ENCODE data around the gene CCDC149. TPM values are rescaled to one million over a fixed set of nuclear protein-coding genes. Genes with fewer than 3 reads are reported as not detected.

The CCDC149 gene
- total and polyA plus RNA-seq, 2 of the 13 experiments (the other 11 are each of a cell fraction or from before 2014, with no cell fraction given) = 0.44 to 0.95 TPM

- Histone ChIP-seq H4K20me1 (ENCODE audit: insufficient read depth, low read length) (no peaks in the 10 kb centered on the region), H3K4me3 (replicated peaks in 1 of 3; ENCODE audit: insufficient read depth in 1 of 3, low read depth in 2 of 3, low read length in 3 of 3) (no peak overlapping the region), H2AFZ (ENCODE audit: low read length) (no peak overlapping the region), H3K27me3 (ENCODE audit: control insufficient read depth in 1 of 2, insufficient read depth in 2 of 2, low read length in 2 of 2) (no peaks in the 10 kb centered on the region), H3K4me2 (ENCODE audit: low read depth, low read length) (no peak overlapping the region), H3K9ac (ENCODE audit: insufficient read depth, low read depth, low read length) (no peak overlapping the region), H3K79me2 (ENCODE audit: insufficient read depth, low read length) (no peaks in the 10 kb centered on the region), H3K36me3 (replicated peaks in 1 of 2; ENCODE audit: control insufficient read depth in 1 of 2, insufficient read depth in 2 of 2, low read length in 2 of 2) (no peaks in the 10 kb centered on the region), H3K27ac (ENCODE audit: extremely low read length, insufficient read depth, low read length) (no peak overlapping the region), H3K4me1 (ENCODE audit: insufficient read depth, low read length) (no peaks in the 10 kb centered on the region), H3K9me3 (ENCODE audit: low read length) (no peaks in the 10 kb centered on the region)
- no peak for FAIRE-seq
- ChIA-PET CTCF (ENCODE audit: low intra/inter-chr PET ratio, low total read pairs) (no interaction called here), POLR2A (no interaction called here)
- DNase-seq (ENCODE audit: low spot score) = no peak
- 17% methylated on average over 3 of the region's 3 CpGs for WGBS (ENCODE audit: low lambda C conversion rate)
- no peak for ATAC-seq
- intact Hi-C loops (cut with micrococcal nuclease; ENCODE audit: unreplicated experiment) = no loop called here
- TF ChIP-seq ZNF513 (CRISPR knock-in tag; conservative IDR thresholded peaks at IDR 0.05) (no peak), ZNF891 (CRISPR knock-in tag; IDR thresholded peaks at IDR 0.05) (no peak), PLRG1 (conservative IDR thresholded peaks at IDR 0.05) (no peak), MATR3 (CRISPR knock-in tag; IDR thresholded peaks at IDR 0.05) (no peak), JUN (CRISPR knock-in tag; IDR thresholded peaks at IDR 0.05) (no peak), POLR2G (IDR thresholded peaks at IDR 0.05; ENCODE audit: low read depth, low read length) (no peak)
- TF ChIP-seq, protein P1, sequence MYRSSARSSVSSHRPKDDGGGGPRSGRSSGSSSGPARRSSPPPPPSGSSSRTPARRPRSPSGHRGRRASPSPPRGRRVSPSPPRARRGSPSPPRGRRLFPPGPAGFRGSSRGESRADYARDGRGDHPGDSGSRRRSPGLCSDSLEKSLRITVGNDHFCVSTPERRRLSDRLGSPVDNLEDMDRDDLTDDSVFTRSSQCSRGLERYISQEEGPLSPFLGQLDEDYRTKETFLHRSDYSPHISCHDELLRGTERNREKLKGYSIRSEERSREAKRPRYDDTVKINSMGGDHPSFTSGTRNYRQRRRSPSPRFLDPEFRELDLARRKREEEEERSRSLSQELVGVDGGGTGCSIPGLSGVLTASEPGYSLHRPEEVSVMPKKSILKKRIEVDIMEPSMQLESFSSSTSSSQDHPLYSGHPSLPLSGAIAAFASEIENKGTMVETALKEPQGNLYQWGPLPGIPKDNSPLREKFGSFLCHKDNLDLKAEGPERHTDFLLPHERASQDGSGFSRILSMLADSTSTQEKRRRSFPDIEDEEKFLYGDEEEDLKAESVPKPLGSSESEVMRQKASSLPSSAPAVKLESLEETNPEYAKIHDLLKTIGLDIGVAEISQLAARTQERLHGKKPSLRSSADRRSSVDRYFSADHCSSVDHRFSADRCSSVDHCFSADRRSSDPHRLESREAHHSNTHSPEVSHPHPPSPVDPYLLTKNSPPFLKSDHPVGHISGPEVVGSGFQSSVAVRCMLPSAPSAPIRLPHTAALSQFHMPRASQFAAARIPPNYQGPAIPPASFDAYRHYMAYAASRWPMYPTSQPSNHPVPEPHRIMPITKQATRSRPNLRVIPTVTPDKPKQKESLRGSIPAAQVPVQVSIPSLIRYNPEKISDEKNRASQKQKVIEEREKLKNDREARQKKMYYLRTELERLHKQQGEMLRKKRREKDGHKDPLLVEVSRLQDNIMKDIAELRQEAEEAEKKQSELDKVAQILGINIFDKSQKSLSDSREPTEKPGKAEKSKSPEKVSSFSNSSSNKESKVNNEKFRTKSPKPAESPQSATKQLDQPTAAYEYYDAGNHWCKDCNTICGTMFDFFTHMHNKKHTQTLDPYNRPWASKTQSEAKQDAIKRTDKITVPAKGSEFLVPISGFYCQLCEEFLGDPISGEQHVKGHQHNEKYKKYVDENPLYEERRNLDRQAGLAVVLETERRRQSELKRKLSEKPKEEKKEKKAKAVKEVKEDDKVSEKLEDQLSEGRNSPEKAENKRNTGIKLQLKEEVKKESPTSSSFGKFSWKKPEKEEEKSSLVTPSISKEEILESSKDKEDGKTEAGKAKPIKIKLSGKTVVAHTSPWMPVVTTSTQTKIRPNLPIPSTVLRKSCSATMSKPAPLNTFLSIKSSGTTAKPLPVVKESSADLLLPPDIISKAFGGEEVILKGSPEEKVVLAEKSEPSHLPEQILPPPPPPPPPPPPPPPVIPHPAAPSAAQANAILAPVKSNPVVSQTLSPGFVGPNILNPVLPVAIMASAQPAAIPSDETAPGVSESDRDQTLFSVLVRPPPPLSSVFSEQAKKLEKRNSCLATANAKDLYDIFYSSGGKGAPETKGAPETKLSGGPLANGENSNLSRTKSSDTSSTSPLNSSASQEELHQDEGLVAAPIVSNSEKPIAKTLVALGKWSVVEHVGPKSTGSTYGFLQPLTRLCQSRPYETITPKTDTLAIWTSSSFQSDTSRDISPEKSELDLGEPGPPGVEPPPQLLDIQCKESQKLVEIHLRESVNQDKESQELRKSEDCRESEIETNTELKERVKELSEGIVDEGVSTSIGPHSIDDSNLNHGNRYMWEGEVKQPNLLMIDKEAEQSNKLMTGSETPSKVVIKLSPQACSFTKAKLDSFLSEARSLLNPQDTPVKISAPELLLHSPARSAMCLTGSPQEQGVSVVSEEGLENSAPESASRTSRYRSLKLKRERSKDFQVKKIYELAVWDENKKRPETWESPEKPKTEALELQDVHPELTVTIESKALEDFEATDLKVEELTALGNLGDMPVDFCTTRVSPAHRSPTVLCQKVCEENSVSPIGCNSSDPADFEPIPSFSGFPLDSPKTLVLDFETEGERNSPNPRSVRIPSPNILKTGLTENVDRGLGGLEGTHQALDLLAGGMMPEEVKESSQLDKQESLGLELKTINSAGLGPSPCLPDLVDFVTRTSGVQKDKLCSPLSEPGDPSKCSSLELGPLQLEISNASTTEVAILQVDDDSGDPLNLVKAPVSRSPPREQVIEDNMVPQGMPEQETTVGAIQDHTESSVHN (CRISPR knock-in tag; IDR thresholded peaks at IDR 0.05) = no peak
- in situ Hi-C loops (cut with HindIII; ENCODE audit: extremely low pct_ligation_motif_present, low pct_unique_long_range_greater_than_20kb) = no loop called here
- BruUV-seq (replicated peaks) = no TSS peak
Measured at GRCh38 chr4:24887881-24888430, 24.9 kb downstream of the CCDC149 start.

All from HepG2 (cell line).